Measurements from ENCODE around the gene L3MBTL4. TPM values are rescaled to one million over a fixed set of nuclear protein-coding genes. Genes with fewer than 3 reads are reported as not detected.
"Not testable (repeated sequence)": the region's sequence is repeated elsewhere in the genome, so short reads cannot be mapped to it uniquely, and the experiment has no call there.

The L3MBTL4 gene
- total RNA-seq, 2 donors from 2014 or later, result 0.27 to 5.3 TPM

GRCh38 chr18:6057604-6058003, 357.1 kb downstream of the L3MBTL4 start:
- TF ChIP-seq CTCF (IDR thresholded peaks at IDR 0.05), result no peak
- no peak for ATAC-seq (ENCODE audit: insufficient number of reproducible peaks, low FRiP score, low read depth)
- Histone ChIP-seq H3K4me1 (ENCODE audit: control insufficient read depth in 1 of 2, low read depth in 2 of 2) (no peaks in the 10 kb centered on the region), H3K36me3 (no peaks in the 10 kb centered on the region), H3K27ac (no peak overlapping the region), H3K27me3 (replicated peaks; ENCODE audit: insufficient read depth) (no peaks in the 10 kb centered on the region), H3K4me3 (no peak overlapping the region), H3K9me3 (no peaks in the 10 kb centered on the region)
- no peak for DNase-seq (ENCODE audit: low spot score)

GRCh38 chr18:6056171-6056910, 358.4 kb downstream of the L3MBTL4 start:
- no peak overlapping the region for H3K4me3 ChIP-seq
- no peak for TF ChIP-seq CTCF (IDR thresholded peaks at IDR 0.05)
- H3K4me1 ChIP-seq (ENCODE audit: control insufficient read depth in 1 of 2, low read depth in 2 of 2), result no peaks in the 10 kb centered on the region
- no peak for DNase-seq (ENCODE audit: low spot score)
- no peaks in the 10 kb centered on the region for H3K27me3 ChIP-seq (replicated peaks; ENCODE audit: insufficient read depth)
- H3K9me3 ChIP-seq, result no peaks in the 10 kb centered on the region
- no peak for ATAC-seq (ENCODE audit: insufficient number of reproducible peaks, low FRiP score, low read depth)
- no peaks in the 10 kb centered on the region for H3K36me3 ChIP-seq
- no peak overlapping the region for H3K27ac ChIP-seq

- Histone ChIP-seq H3K36me3 (no peaks in the 10 kb centered on the region), H3K27ac (no peak overlapping the region), H3K27me3 (replicated peaks; ENCODE audit: insufficient read depth) (no peaks in the 10 kb centered on the region), H3K4me3 (no peak overlapping the region), H3K4me1 (ENCODE audit: control insufficient read depth in 1 of 2, low read depth in 2 of 2) (no peaks in the 10 kb centered on the region), H3K9me3 (no peaks in the 10 kb centered on the region)
- TF ChIP-seq CTCF (IDR thresholded peaks at IDR 0.05), result no peak
- no peak for DNase-seq (ENCODE audit: low spot score)
- no peak for ATAC-seq (ENCODE audit: insufficient number of reproducible peaks, low FRiP score, low read depth)
Observed at GRCh38 chr18:6055711-6056110, 359.0 kb downstream of the L3MBTL4 start.

GRCh38 chr18:6054256-6054842, 360.4 kb downstream of the L3MBTL4 start:
- ATAC-seq (ENCODE audit: insufficient number of reproducible peaks, low FRiP score, low read depth) (no peak), DNase-seq (ENCODE audit: low spot score) (no peak)
- H3K9me3 ChIP-seq, result no peaks in the 10 kb centered on the region
- no peak overlapping the region for H3K27ac ChIP-seq
- no peak for TF ChIP-seq CTCF (IDR thresholded peaks at IDR 0.05)
- no peaks in the 10 kb centered on the region for H3K27me3 ChIP-seq (replicated peaks; ENCODE audit: insufficient read depth)
- no peak overlapping the region for H3K4me3 ChIP-seq
- H3K36me3 ChIP-seq, result no peaks in the 10 kb centered on the region
- H3K4me1 ChIP-seq (ENCODE audit: control insufficient read depth in 1 of 2, low read depth in 2 of 2), result no peaks in the 10 kb centered on the region

GRCh38 chr18:6052449-6052913, 362.2 kb downstream of the L3MBTL4 start:
- no peaks in the 10 kb centered on the region for H3K9me3 ChIP-seq
- no peak overlapping the region for H3K4me3 ChIP-seq
- no peak overlapping the region for H3K27ac ChIP-seq
- no peaks in the 10 kb centered on the region for H3K27me3 ChIP-seq (replicated peaks; ENCODE audit: insufficient read depth)
- H3K4me1 ChIP-seq (ENCODE audit: control insufficient read depth in 1 of 2, low read depth in 2 of 2), result no peaks in the 10 kb centered on the region
- H3K36me3 ChIP-seq, result no peaks in the 10 kb centered on the region
- ATAC-seq (ENCODE audit: insufficient number of reproducible peaks, low FRiP score, low read depth), result no peak
- TF ChIP-seq CTCF (IDR thresholded peaks at IDR 0.05), result no peak
- DNase-seq (ENCODE audit: low spot score), result no peak

GRCh38 chr18:6047596-6047995, 367.1 kb downstream of the L3MBTL4 start:
- not testable (repeated sequence) for H3K27me3 ChIP-seq (replicated peaks; ENCODE audit: insufficient read depth); ATAC-seq (ENCODE audit: insufficient number of reproducible peaks, low FRiP score, low read depth)

More at GRCh38 chr18:6047596-6047995, 367.1 kb downstream of the L3MBTL4 start:
- not testable (repeated sequence) for H3K36me3 ChIP-seq; DNase-seq (ENCODE audit: low spot score); H3K4me3 ChIP-seq; H3K27ac ChIP-seq; H3K9me3 ChIP-seq; H3K4me1 ChIP-seq (ENCODE audit: control insufficient read depth in 1 of 2, low read depth in 2 of 2)
